ENCODE results near the gene IRF4.

The IRF4 gene

GRCh38 chr6:443621-444159 is 52.1 kb downstream of the IRF4 start:
- Histone ChIP-seq H3K36me3 (ENCODE audit: control insufficient read depth, insufficient read depth, low read length) (no peaks in the 10 kb centered on the region), H3K4me3 (ENCODE audit: insufficient read depth, low read depth, low read length, poor library complexity, severe bottlenecking) (no peak overlapping the region), H3K4me1 (ENCODE audit: control insufficient read depth, insufficient read depth, low read length, poor library complexity, severe bottlenecking) (peaks cover 39% of the 10 kb centered on the region), H3K27me3 (replicated peaks; ENCODE audit: control insufficient read depth, insufficient read depth, low read length, poor library complexity, severe bottlenecking) (no peaks in the 10 kb centered on the region), H3K9me3 (ENCODE audit: control insufficient read depth, low read length) (no peaks in the 10 kb centered on the region), H3K27ac (ENCODE audit: insufficient read depth, low read length, poor library complexity, severe bottlenecking) (no peak overlapping the region)
- no peak for DNase-seq

DNA sequence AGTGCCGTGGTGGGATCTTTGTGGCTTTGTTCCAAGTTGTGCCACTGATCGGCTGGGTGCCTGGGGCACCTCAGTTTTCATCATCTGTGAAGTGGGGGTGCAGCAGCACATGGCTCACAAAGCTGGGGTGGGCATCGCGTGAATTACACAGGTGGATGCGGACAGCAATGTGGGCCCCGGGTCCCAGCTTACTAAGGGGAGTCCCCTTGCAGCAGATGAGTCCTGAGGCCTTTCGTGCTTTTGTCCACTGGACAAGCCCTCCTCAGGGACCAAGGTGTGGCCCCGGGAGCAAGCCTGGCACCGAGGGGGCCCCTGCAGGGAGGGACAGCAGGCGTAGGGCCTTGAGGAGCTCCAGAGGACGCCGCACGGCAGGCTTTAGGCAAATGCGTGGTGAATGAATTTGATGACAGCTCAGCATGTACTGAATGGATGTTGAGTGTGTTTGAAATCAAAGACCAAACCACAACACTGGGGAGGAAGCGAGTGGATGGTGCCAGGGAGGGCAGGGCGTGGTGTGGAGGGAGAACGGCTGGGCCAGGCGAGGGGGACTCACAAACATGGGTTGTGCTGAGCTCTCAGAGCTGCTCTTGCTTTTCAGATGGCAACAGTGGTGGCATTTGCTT is 53.2 kb downstream of the IRF4 start:
- Histone ChIP-seq H3K9me3 (ENCODE audit: control insufficient read depth, low read length) (no peaks in the 10 kb centered on the region), H3K27ac (ENCODE audit: insufficient read depth, low read length, poor library complexity, severe bottlenecking) (peak overlapping the region; percentile 67), H3K4me3 (ENCODE audit: insufficient read depth, low read depth, low read length, poor library complexity, severe bottlenecking) (no peak overlapping the region), H3K27me3 (replicated peaks; ENCODE audit: control insufficient read depth, insufficient read depth, low read length, poor library complexity, severe bottlenecking) (no peaks in the 10 kb centered on the region), H3K4me1 (ENCODE audit: control insufficient read depth, insufficient read depth, low read length, poor library complexity, severe bottlenecking) (peaks cover 39% of the 10 kb centered on the region), H3K36me3 (ENCODE audit: control insufficient read depth, insufficient read depth, low read length) (no peaks in the 10 kb centered on the region)
- peak in 2 of 3 donors; percentile 24 to 49 for DNase-seq

GRCh38 chr6:445571-446417 is 54.2 kb downstream of the IRF4 start:
- H3K4me3 ChIP-seq (ENCODE audit: insufficient read depth, low read depth, low read length, poor library complexity, severe bottlenecking), result no peak overlapping the region
- no peaks in the 10 kb centered on the region for H3K36me3 ChIP-seq (ENCODE audit: control insufficient read depth, insufficient read depth, low read length)
- no peaks in the 10 kb centered on the region for H3K9me3 ChIP-seq (ENCODE audit: control insufficient read depth, low read length)
- no peaks in the 10 kb centered on the region for H3K27me3 ChIP-seq (replicated peaks; ENCODE audit: control insufficient read depth, insufficient read depth, low read length, poor library complexity, severe bottlenecking)
- H3K4me1 ChIP-seq (ENCODE audit: control insufficient read depth, insufficient read depth, low read length, poor library complexity, severe bottlenecking), result peaks cover 39% of the 10 kb centered on the region
- DNase-seq, result no peak
- peak overlapping the region; percentile 67 for H3K27ac ChIP-seq (ENCODE audit: insufficient read depth, low read length, poor library complexity, severe bottlenecking)

DNA sequence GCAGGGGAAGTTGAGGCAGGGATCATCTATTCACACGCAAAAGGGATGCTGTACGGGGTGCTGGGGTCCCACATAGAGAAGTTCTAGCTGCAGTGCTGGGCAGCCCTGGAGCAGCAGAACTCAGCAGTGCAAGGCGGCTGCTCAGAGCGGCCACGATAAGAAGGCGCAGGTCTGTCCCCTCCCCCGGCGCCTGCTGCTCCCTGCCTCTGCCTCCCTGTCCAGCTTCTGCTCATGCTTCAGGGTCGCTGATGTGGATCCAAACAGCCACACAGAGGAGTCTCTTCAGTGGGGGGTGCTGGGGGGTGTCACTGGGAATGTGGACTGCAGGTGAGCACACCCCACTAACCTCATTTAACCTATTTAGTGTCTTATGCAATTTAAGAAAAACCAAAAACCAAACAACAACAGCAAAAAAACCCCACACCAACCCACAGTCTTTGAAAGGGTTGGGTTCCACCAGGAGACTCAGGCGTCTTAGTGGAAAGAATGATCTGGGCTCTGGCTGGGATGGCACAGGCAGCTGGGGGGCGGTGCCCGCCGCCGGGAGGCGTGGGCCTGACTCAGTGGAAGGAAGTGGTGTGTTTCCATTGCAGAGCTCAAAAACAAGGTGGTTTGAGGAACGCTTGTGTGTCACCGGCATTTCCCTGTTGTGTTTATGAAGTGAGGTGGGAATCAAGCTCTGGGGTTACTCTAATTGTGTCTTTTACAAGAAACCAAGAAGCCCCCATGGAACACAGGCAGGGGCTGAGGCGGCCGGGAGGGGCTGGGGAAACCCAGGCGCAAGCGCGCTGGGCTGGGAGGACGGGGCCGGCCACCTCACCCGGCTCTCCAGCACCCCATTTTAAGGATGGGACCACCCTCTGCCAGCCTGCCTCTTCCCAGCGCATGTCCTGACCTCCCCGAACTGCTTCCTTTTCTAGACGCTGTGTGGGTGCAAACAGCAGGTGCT is 55.1 kb downstream of the IRF4 start:
- Histone ChIP-seq H3K36me3 (ENCODE audit: control insufficient read depth, insufficient read depth, low read length) (no peaks in the 10 kb centered on the region), H3K27me3 (replicated peaks; ENCODE audit: control insufficient read depth, insufficient read depth, low read length, poor library complexity, severe bottlenecking) (no peaks in the 10 kb centered on the region), H3K4me3 (ENCODE audit: insufficient read depth, low read depth, low read length, poor library complexity, severe bottlenecking) (peak overlapping the region; percentile 49), H3K9me3 (ENCODE audit: control insufficient read depth, low read length) (no peaks in the 10 kb centered on the region), H3K4me1 (ENCODE audit: control insufficient read depth, insufficient read depth, low read length, poor library complexity, severe bottlenecking) (peaks cover 39% of the 10 kb centered on the region), H3K27ac (ENCODE audit: insufficient read depth, low read length, poor library complexity, severe bottlenecking) (peak overlapping the region; percentile 67)
- DNase-seq, result peak; percentile 57 to 79 (median 70)

GRCh38 chr6:447381-448165 is 56.0 kb downstream of the IRF4 start:
- Histone ChIP-seq H3K4me1 (ENCODE audit: control insufficient read depth, insufficient read depth, low read length, poor library complexity, severe bottlenecking) (peaks cover 39% of the 10 kb centered on the region), H3K4me3 (ENCODE audit: insufficient read depth, low read depth, low read length, poor library complexity, severe bottlenecking) (peak overlapping the region; percentile 49), H3K9me3 (ENCODE audit: control insufficient read depth, low read length) (no peaks in the 10 kb centered on the region), H3K36me3 (ENCODE audit: control insufficient read depth, insufficient read depth, low read length) (no peaks in the 10 kb centered on the region), H3K27me3 (replicated peaks; ENCODE audit: control insufficient read depth, insufficient read depth, low read length, poor library complexity, severe bottlenecking) (no peaks in the 10 kb centered on the region), H3K27ac (ENCODE audit: insufficient read depth, low read length, poor library complexity, severe bottlenecking) (peak overlapping the region; percentile 51)
- DNase-seq, result no peak

DNA sequence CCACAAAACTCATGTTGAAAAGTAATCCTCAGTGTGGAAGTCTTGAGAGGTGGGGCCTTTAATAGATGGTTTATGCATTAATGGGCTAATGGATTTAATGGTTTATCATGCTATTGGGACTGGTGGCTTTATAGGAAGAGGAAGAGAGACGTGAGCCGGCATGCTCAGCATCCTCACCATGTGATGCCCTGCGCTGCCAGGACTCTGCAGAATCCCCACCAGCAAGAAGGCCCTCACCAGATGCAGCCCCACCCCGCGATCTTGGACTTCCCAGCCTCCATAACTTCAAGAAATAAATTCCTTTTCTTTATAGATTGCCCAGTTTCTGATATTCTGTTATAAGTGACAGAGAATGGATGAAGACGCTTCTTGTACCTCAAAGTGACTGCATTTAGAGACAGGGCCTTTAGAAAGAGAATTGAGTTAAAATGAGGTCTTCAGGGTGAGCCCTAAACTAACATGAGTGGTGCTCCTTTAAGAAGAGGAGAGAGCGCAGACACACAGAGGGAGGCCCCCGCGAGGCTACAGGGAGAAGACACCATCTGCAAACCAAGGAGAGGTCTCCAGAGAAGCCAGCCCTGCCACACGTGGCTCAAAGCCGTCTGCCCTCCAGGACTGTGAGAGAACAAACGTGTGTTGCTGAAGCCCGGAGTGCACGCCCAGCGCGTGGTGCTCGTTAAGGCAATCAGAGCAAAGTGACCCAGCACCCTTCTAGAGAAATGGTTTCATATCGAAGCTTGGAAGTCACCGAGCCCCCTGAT is 56.9 kb downstream of the IRF4 start:
- H3K4me3 ChIP-seq (ENCODE audit: insufficient read depth, low read depth, low read length, poor library complexity, severe bottlenecking), result no peak overlapping the region
- no peaks in the 10 kb centered on the region for H3K36me3 ChIP-seq (ENCODE audit: control insufficient read depth, insufficient read depth, low read length)
- peaks cover 39% of the 10 kb centered on the region for H3K4me1 ChIP-seq (ENCODE audit: control insufficient read depth, insufficient read depth, low read length, poor library complexity, severe bottlenecking)
- H3K27me3 ChIP-seq (replicated peaks; ENCODE audit: control insufficient read depth, insufficient read depth, low read length, poor library complexity, severe bottlenecking), result no peaks in the 10 kb centered on the region
- DNase-seq, result no peak
- no peak overlapping the region for H3K27ac ChIP-seq (ENCODE audit: insufficient read depth, low read length, poor library complexity, severe bottlenecking)
- H3K9me3 ChIP-seq (ENCODE audit: control insufficient read depth, low read length), result no peaks in the 10 kb centered on the region

DNA sequence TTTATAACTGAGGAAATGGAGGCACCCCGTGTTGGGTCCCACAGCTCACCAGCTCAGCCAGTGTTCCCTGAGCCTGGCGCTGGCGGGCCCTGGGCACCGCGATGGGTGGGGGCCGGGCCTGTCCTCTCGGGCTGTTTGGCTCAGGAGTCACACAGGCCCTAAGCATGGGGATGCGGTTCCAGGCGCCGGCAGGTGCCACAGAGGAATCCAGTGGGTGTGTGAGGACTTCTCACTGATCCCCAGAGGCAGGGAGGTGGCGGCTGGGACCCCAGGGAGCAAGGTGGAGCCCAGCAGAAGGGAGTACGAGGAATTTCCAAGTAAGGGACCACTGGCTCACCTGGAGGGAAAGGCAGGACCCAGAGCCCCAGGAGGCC is 57.5 kb downstream of the IRF4 start:
- H3K36me3 ChIP-seq (ENCODE audit: control insufficient read depth, insufficient read depth, low read length), result no peaks in the 10 kb centered on the region
- no peaks in the 10 kb centered on the region for H3K27me3 ChIP-seq (replicated peaks; ENCODE audit: control insufficient read depth, insufficient read depth, low read length, poor library complexity, severe bottlenecking)
- H3K27ac ChIP-seq (ENCODE audit: insufficient read depth, low read length, poor library complexity, severe bottlenecking), result no peak overlapping the region
- peaks cover 39% of the 10 kb centered on the region for H3K4me1 ChIP-seq (ENCODE audit: control insufficient read depth, insufficient read depth, low read length, poor library complexity, severe bottlenecking)
- DNase-seq, result no peak
- no peak overlapping the region for H3K4me3 ChIP-seq (ENCODE audit: insufficient read depth, low read depth, low read length, poor library complexity, severe bottlenecking)
- no peaks in the 10 kb centered on the region for H3K9me3 ChIP-seq (ENCODE audit: control insufficient read depth, low read length)

DNA sequence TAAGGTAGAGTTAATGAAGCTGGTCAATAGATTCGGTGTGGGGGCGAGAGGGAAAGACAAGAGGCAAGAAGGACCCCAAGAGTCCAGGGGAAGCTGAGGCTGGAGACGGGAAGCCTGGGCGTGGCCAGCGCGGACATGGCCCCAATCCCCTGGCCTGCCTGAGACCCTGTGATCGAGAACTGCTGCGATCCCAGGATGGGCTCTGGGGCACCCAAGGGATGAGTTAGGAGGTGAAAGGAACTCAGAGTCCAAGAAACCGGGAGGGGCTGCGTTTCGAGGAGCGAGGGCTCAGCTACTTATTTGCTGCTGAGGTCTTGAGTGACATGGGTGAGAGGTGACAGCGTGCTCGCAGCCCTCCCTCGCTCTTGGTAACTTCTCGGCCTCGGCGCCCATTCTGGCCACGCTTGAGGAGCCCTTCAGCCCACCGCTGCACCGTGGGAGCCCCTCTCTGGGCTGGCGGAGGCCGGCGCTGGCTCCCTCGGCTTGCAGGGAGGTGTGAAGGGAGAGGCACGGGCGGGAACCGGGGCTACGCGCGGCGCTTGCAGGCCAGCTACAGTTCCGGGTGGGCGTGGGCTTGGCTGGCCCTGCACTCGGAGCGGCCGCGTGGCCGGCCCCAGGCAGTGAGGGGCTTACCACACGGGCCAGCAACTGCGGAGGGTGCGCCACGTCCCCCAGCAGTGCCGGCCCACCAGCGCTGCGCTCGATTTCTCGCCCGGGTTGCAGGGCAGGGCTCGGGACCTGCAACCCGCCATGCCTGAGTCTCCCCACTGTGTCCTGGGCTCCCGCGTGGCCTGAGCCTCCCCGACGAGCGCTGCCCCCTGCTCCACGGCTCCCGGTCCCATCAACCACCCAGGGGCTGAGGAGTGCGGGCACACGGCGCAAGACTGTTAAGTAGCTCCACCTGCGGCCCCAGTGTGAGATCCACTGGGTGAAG is 58.2 kb downstream of the IRF4 start:
- DNase-seq, result no peak
- H3K4me3 ChIP-seq (ENCODE audit: insufficient read depth, low read depth, low read length, poor library complexity, severe bottlenecking), result no peak overlapping the region
- no peaks in the 10 kb centered on the region for H3K27me3 ChIP-seq (replicated peaks; ENCODE audit: control insufficient read depth, insufficient read depth, low read length, poor library complexity, severe bottlenecking)
- H3K27ac ChIP-seq (ENCODE audit: insufficient read depth, low read length, poor library complexity, severe bottlenecking), result no peak overlapping the region
- no peaks in the 10 kb centered on the region for H3K9me3 ChIP-seq (ENCODE audit: control insufficient read depth, low read length)
- peaks cover 34% of the 10 kb centered on the region for H3K4me1 ChIP-seq (ENCODE audit: control insufficient read depth, insufficient read depth, low read length, poor library complexity, severe bottlenecking)
- no peaks in the 10 kb centered on the region for H3K36me3 ChIP-seq (ENCODE audit: control insufficient read depth, insufficient read depth, low read length)
